Kidney epithelial cell (primary cell): ENCODE measurements around the gene LIM2. TPM values are rescaled to one million over a fixed set of nuclear protein-coding genes. Genes with fewer than 3 reads are reported as not detected.
"Not testable (repeated sequence)": the region's sequence is repeated elsewhere in the genome, so short reads cannot be mapped to it uniquely, and the experiment has no call there.

ENCODE experiments used
- DNase-seq: peaks from one replicate; pipeline ENCODE4 v3.0.0-alpha.2; 2010; ENCODE audit warnings: low read depth
- H3K27me3 ChIP-seq: 2 replicates; pipeline ENCODE4 v1.6.0; 2011; ENCODE audit warnings: low read length; ENCODE audit not compliant: control insufficient read depth, insufficient read depth
- H3K36me3 ChIP-seq: 2 replicates; pipeline ENCODE4 v1.5.1; 2011; ENCODE audit warnings: low read length; ENCODE audit not compliant: control insufficient read depth, insufficient read depth
- H3K4me3 ChIP-seq: 2 replicates; pipeline ENCODE4 v1.5.1; 2011; ENCODE audit warnings: low read depth, mild to moderate bottlenecking, control low read depth, low read length
- total RNA-seq: library from RNA; depleted of rRNA; stranded (reverse); fragments of >200 nt; gene quantifications from 2 replicates; pipeline ENCODE4 v1.2.3, GENCODE V29; 2015
- TF ChIP-seq, protein P1 (sequence below): IDR thresholded peaks from 2 replicates; pipeline ENCODE4 v1.5.1; 2011; ENCODE audit warnings: mild to moderate bottlenecking, moderate library complexity, low read length, control low read depth, inconsistent platforms; ENCODE audit not compliant: insufficient read depth, poor library complexity, severe bottlenecking

LIM2 gene
- total RNA-seq, 1 donor from 2014 or later = not detected

DNA sequence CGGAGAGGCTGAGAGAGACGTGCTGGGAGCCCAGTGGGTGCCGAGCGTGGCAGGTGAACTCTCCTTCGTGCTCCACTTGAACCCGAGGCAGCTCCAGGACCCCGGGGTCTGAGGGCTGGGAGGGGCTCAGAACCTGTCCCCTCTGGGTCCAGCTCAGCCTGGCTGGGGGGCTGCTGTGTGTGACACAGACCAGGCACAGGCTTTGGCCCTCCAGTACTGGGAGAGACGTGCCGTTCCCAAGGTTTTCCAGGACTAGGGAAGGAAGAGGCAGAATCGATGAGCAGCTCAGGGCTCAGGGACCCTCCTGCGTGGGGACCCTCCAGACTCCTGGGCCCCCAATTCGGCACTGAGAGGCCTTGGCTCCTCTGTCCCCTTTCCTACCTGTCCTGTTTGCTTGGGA, 27.4 kb upstream of the LIM2 start:
- H3K36me3 ChIP-seq = no peaks in the 10 kb centered on the region
- TF ChIP-seq, protein P1, sequence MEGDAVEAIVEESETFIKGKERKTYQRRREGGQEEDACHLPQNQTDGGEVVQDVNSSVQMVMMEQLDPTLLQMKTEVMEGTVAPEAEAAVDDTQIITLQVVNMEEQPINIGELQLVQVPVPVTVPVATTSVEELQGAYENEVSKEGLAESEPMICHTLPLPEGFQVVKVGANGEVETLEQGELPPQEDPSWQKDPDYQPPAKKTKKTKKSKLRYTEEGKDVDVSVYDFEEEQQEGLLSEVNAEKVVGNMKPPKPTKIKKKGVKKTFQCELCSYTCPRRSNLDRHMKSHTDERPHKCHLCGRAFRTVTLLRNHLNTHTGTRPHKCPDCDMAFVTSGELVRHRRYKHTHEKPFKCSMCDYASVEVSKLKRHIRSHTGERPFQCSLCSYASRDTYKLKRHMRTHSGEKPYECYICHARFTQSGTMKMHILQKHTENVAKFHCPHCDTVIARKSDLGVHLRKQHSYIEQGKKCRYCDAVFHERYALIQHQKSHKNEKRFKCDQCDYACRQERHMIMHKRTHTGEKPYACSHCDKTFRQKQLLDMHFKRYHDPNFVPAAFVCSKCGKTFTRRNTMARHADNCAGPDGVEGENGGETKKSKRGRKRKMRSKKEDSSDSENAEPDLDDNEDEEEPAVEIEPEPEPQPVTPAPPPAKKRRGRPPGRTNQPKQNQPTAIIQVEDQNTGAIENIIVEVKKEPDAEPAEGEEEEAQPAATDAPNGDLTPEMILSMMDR = no peak
- no peak for DNase-seq
- H3K4me3 ChIP-seq = no peak overlapping the region
- no peaks in the 10 kb centered on the region for H3K27me3 ChIP-seq

DNA sequence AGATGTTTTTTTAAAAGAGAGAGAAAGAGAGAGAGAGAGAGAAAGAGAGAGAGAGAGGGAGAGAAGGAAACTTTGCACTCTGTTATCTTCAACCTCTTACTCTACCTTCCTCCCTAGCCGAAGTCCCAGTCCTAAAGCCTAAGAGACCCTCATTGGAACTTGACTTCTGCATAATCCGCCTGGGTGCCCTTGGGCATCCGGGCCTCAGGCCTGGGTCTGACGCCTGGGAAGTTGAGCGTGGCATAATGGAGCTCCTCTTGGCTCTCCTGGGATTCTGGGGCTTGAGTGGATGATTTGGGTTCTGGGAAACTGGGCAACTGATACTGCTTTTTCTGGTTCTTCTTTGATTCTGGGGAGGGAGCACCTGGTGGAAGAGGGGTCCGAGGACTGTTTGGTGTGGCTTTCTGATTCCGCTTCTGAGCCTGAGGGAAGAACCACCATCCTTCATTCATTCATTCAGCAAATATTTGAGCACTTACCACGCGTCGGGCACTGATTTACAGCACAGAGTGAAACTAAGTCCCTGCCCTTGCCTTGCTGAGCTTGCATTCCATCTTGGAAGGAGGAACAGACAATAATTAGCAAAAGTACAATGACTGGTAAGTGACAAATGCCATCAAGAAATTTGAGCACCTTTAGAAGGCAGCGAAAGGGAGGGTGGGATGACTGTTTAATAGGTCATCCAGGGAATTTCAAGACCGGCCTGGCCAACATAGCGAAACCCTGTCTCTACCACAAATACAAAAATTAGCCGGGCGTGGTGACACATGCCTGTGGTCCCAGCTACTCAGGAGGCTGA, 23.4 kb upstream of the LIM2 start:
- DNase-seq = no peak
- Histone ChIP-seq H3K36me3 (no peaks in the 10 kb centered on the region), H3K27me3 (no peaks in the 10 kb centered on the region), H3K4me3 (no peak overlapping the region)
- TF ChIP-seq, protein P1 = no peak

DNA sequence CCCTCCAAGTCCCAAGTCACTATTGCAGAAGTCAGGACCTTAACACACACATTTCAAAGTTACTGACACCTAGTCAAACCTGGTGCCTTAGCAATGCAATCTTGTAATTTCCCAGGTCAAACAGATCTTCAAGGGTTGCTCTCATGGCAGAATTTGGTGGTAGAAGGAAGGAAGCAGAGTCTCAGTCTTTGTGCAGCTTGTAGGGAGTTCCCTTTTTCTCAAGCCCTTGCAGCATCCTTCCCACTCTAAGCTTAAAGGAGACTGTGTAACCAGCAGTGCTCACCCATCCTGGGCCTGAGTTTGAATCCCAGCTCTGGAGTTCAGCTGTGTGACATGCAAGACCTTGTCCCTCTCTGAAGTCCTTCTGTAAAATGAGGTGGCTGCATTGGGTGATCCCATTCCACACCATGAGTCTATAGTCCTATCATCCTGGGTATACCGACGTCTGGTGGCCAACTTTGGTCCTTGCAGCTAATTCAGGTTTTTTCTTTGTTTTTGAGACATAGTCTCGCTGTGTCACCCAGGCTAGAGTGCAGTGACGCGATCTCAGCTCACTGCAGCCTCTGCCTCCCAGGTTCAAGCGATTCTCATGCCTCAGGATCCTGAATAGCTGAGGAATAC, 19.8 kb upstream of the LIM2 start:
- no peak for DNase-seq
- Histone ChIP-seq H3K4me3 (no peak overlapping the region), H3K36me3 (no peaks in the 10 kb centered on the region), H3K27me3 (no peaks in the 10 kb centered on the region)
- TF ChIP-seq, protein P1 = no peak

DNA sequence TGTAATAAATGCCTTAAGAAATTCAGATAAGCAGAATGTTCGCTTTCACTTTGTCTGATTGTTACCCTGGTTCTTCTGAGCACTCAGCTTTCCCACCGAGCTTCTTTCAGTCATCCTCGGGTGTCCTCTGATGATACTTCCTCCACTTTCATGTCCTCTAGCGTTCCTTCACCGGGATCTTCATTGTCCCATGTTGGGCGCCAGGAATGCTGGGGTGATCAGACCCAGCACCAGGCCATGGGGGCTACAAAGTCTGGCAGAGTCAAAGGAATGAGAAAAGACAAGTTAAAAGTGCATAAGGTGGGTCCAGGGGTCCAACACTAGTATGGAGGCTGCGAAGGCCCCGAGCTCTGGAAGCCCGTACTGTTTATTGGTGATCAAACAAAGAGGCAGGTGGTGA, 14.3 kb upstream of the LIM2 start:
- TF ChIP-seq, protein P1 = no peak
- no peak for DNase-seq
- no peaks in the 10 kb centered on the region for H3K36me3 ChIP-seq
- H3K4me3 ChIP-seq = no peak overlapping the region
- no peaks in the 10 kb centered on the region for H3K27me3 ChIP-seq

DNA sequence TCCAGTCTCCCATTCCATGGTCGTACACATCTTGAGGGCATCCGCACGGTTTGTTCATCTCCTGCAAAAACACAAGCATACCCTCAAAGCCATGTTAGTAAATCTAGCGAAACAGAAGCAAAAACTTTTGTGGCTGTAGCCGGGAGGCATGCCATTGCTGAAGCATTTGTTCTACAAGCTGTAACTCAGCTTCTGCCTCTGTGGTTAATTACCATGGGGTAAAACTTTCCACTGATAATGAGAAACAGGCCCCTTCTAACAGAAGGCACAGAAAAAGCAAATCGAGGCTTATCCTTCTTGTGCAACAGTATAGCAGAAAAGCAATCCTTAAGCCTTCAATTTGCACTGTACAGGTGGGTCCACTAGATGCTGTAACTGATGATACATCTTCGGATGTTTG, 12.2 kb upstream of the LIM2 start:
- not testable (repeated sequence) for H3K4me3 ChIP-seq, H3K36me3 ChIP-seq, H3K27me3 ChIP-seq, DNase-seq

DNA sequence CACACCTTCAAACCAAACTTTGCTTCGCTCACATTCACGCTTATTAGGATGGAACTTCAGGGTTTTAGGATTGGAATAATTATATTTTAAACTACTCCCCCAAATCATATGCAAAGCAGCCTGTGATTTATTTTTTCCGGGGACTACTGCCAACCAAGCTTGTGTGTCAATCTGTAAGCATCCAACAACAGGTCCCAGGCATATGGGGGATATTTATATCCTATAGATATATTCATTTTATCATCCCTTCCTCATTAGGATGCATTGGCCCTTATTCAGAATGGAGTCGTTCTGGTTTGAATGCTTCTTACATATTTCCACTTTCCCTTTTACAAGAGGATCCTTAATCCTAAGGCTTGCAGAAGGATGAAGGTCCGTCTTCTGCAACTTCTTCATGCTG, 11.5 kb upstream of the LIM2 start:
- H3K27me3 ChIP-seq = no peaks in the 10 kb centered on the region
- DNase-seq = no peak
- no peaks in the 10 kb centered on the region for H3K36me3 ChIP-seq
- no peak overlapping the region for H3K4me3 ChIP-seq
- TF ChIP-seq, protein P1 = no peak
